CD4-positive, alpha-beta T cell treated with Interleukin-17A for 4 hours (primary cell): ENCODE measurements around the gene SLC26A1.
"Not testable (repeated sequence)": the region's sequence is repeated elsewhere in the genome, so short reads cannot be mapped to it uniquely, and the experiment has no call there.

Source experiments
- DNase-seq: peaks from one replicate; pipeline ENCODE4 v3.0.0-alpha.2; 2020; ENCODE audit warnings: mixed read lengths

SLC26A1 gene

DNA sequence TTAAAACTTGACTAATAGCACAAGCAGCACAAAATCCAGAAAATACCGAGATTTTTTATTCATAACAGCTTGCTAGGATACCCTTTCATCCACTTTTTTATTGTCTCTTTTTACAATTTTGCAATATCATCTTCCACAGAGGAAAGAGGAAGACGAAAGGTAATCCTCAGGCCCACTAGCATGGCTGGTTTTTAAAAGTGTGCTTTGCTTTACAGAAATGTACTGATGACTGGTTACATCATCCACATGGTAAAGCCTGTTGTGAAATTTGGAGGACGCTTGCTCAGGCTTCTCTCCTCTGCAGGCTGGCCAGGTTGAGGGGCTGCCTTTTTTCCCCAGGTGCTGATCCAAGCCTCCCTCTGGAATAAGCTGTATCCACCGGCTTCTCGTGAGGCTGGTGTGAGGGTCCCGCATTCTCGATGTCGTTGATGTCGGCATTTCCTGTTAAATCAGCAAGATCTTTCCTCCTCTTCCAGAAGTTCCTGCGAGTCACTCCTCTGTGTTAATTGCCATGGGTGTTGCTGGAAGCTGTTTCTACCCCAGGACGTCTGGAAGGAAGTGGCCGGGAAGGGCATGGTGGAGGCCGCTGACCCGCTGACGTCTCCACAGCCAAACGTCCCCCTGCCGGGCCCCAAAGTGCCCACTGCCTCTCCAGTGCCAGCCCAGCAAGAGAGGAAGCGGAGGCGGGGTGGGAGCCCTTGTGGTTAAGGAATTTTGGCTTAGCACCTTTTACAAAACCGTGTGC, 14.1 kb downstream of the SLC26A1 start:
- DNase-seq: no peak

DNA sequence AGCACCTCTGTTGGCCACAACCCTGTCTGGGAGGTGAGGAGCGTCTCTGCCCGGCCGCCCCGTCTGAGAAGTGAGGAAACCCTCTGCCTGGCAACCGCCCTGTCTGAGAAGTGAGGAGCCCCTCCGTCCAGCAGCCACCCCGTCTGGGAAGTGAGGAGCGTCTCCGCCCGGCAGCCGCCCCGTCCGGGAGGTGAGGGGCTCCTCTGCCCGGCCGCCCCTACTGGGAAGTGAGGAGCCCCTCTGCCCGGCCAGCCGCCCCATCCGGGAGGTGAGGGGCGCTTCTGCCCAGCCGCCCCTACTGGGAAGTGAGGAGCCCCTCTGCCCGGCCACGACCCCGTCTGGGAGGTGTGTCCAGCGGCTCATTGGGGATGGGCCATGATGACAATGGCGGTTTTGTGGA, 17.2 kb downstream of the SLC26A1 start:
- DNase-seq: not testable (repeated sequence)

DNA sequence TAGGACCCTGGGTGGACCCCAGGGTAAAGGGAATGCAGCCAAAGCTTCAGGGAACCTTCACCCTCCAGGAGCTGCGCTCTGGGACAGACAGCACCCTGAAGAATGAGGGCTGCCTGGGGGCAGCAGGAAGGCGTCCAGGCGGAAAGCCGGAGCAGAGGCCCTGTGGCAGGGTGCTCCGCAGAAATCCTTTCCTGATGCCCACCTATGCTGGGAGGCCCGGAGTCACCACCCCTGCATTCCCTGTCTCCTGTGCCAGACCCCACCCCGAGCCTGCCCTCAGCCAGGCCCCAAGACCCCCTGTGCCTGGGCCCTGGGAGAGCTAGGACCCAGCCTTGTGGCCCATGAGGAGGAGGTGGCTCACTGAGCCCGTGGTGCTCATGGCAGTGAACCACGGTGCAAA, 18.5 kb downstream of the SLC26A1 start:
- DNase-seq: no peak

DNA sequence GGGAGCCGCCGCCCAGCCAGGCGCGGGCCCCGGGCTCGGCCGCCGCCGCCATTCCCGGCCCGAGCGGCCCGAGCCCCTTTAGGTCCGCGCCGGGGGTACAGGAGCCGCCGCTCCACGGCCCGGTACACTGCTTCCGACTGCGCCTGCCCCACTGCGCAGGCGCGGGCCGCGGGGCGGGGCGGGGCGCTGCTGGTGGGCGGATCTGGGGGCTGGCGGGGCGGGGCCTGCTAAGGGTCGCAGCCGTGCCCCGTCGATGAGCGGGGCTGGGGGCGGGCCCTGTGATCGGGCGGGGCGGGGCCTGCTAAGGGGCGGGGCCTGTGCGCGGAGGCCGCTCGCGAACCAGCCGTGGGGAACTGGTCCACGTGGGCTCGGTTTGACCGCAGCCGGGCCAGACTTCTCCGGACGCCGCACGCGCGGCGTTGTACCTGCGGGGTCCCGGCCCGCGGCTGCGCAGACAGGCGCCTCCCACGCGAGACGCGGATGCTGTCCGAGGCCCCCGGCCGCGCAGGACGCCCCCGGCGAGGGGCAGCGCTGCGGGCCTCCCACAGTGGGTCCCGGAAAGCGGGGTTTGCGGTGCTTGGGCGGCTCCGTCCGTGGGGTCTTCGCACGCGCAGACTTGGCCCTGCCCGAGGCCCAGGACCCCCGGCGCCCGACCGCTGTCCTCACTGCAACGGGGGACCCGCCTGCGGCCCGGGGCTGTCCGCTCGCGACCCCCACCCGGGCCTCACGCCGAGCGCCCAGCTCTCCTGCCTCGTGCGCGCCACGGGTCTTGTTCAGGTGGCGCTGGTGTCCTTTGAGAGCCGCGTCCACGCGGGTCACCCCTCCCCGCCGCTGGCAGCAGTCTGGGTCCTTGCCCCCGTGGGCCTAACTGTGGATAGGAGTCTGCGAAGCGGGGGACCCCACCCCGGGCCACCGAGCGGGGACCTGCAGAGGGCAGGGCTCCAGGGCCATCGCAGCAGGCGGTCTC, 19.5 kb downstream of the SLC26A1 start, which contains the start of gene DGKQ:
Gene DGKQ (minus strand): TSS at position 139 of the 967 bp plus-strand sequence. CDS start 87 bp downstream, at position 52.
- DNase-seq: peak; percentile 92

DNA sequence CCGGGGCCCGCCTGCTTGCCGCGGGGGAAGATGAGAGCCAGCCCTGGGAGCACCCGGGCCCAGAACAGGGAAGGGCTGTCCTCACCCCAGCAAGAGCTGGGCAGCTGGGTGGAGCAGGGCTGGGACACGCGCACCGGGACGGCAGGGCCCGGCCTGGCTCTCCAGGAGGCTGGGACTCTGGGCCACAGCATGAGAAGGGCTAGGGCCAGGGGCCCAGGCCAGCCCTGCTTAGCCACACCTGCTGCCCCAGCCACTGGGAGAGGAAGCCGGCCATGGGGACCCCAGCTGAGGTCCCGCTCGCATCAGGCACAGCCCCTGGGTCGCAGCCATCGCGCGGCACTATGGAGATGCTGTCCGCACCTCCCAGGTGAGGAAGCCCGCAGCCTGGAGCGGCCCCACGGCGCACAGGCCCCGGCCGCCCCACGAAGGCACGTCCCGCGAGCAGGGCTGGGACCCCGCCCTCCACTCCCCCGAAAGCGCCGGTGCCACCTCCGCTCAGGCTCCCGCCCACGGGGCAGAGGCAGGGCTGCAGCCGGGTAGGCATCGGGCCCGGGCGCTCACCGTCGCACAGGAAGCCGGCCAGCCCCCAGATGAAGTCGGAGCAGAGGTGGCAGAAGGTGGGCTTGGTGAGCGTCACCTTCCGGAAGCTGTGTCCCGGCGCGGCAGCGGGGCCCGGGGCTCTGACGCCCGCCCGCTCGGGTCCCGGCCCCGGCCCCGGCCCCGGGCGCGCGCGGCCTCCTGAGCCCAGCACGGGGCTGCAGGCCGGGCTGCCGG, 20.4 kb downstream of the SLC26A1 start:
- peak; percentile 71 for DNase-seq

DNA sequence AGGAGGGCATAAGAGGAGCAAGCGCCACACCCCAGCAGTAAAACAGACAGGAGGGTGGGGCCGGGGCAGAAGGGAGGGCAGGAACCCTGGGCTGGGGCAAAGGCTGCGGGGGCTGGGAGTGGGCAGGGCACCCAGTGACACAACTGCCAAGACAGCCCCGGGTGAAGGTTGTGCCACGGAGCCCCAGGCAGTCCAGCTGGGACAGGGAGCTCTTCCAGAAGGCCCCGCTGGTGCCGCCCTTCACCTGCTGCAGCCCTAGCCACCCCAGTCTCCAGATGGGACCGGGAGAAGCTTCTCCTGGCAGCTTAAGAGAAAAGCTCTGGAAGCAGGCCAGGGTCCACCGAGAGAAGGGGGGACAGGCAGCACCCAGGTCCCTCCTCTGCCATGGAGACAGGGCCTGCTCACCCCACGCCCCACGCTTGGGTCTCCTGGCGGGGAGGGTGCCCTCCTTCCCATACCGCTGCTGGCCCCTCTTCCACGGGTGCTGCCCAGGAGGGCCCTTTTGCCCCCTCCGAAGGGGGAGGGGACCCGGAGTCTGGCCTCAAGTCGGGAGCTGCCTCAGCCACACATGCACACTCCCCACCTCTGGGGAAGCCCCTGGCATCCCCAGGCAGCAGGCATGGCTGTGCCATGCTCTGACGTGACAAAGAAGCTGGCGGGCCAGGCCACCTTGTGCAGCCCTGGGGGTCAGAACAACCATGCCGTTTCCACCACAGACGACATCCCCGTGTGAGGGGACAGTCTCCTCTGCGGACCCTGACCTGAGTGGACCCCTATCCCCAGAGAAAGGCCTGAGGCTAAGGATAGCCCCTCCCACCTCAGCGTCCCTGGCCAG, 21.3 kb downstream of the SLC26A1 start:
- no peak for DNase-seq

DNA sequence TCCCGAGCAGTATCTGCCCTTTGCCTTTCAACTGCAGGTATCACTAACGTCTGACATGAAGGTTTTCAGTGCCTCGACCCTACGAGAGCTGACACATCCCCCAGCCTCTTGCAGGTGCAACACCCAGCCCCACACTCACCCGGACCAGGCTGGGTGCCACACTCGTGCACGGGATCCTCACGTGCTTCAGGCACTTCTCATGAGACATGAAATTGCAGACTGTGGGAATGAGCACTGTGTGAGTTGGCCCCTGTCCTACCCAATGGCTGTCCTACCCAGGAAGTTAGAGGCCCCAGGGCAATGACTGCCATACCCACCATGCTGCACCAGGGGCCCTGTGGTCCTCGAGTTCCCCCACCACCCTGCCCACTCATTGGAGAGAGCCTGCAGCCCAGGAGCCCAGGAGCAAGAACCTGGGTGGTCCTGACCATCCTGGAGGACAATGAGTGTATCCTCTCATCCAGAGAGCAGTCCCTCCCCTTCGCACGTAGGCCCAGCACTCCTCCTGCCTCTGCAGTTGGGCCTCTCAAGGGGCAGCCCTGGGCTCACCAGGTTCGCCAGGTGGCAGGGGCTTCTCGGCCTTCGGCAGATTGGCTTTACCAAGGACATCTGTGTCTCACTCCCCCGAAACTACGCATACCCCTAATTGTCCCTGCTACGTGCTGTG, 22.2 kb downstream of the SLC26A1 start:
- no peak for DNase-seq

DNA sequence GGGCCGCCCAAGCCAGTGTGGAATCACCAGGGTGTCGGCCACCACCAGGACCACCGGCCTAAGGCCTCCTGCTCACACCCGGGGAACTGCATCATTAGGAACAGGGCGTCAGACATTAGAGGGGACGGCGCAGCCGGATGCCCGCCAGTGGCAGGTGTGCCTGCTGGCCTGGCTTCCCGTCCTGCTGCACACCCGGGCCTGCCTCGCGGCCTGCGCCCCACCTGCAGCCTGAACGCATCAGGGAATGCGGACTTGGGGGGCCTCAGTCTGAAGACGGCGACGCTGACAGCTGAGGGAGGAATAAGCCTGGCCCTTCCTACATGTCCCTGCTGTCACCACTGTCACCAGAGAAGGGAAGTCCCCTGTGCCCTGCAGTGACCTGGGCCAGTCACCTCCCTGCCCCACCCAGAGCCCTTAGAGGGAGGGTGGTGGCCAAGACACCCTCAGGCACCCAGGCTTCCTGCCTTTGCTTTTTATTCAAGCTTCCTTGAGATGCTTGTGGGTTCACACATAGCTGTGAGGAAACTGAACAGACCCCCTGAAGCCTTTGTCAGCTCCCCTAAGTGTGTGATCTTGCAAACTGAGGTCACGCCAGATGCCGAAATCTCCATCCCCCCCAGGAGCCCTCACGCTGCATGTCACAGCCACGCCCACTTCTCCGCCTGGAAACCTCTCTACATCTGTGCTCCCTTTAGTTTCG, 23.0 kb downstream of the SLC26A1 start:
- no peak for DNase-seq

DNA sequence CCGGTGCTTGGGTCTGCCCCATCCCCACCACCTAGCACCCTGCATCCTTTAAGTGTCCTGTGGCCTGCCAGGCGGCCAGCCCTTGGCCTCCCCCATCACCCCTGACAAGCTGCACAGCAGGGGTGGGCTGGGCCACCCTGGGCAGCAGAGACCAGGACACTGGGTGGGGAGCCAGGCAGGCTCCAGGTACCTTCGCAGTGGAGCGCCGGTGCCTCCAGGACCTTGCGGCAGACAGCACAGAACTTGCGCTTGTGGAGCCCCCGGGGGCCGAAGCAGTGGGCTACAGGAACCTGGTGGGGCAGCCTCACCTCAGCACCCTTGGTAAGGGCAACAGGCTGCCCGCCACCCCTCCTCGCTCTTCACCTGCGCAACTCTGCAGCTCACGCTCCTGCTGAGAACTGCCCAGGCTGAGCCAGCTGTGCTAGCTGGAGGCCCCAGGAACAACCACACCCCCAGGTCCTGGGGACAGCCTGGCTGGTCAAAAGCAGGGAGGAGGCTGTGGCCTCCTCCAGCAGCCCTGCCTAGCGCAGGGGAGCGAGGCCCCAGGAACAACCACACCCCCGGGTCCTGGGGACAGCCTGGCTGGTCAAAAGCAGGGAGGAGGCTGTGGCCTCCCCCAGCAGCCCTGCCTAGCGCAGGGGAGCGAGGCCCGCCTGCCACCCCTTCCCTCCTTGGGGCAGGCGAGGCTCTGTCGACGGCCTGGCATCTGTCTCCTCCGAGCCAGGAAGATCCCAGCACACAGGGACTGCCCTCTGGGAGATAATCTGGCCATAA, 24.4 kb downstream of the SLC26A1 start:
- DNase-seq: no peak

DNA sequence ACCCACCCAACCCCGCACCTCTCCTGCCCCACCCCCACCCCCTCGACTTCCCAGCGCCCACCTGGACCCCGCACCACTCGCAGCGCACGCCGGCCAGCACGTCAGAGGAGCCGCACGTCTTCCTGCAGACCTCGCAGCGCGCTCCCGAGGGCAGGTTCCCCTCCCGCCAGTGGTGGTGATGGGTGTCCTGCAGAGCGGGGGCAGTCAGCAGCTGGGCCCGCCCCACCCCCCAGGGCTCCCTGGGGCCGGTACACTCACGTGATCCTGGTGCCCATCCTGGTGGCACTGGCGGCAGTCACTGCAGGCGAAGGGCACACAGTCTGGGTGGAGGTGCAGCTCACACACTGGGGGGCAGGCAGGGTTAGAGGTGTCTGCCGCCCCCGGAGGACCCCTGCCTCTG, 25.0 kb downstream of the SLC26A1 start:
- no peak for DNase-seq

DNA sequence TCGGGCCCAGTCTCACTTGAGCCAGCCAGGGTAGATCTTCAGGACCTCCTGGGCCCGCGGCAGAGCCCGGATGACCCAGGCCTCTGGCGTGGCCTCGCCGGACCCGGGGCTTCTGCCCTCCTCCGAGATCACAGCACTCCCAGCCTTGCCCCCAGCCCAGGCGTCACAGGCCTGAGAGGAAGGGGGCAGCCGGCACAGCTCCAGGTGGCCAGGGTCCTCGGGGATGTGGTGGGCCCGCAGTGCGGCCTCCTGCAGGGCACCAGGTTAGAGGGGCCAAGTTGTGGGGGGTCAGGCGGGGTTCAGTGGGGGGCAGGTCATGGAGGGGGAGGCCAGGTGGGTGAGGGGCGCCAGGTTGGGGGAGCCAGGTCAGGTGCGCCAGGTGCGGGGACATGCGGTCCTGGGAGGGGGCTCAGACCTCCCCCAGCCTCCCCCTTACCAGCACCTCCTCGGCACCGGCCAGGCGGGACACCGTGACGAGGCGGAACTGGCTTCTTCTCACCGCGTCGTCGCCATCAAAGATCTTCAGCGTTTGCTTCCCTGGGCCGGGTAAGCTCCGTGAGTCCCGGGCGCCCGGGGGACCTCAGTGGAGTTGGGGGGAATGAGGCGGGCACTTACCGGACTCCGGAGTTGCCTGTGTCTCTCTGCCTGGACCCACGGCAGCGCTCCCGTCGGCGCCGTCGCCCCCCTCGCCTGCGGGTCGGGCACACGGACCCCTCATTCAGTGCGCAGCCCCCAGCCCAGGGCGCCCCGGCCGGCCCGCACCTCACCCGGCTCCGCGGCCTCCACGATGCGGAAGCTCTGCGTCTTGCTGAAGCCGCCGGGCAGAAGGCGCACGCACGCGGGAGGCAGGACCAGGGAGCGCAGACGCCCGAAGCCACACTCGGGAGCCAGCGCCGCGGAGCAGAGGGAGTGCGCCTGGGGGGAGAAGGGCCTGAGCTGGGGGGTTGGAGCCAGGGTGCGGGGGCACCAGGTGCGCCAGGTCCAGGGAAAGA, 25.8 kb downstream of the SLC26A1 start:
- no peak for DNase-seq

DNA sequence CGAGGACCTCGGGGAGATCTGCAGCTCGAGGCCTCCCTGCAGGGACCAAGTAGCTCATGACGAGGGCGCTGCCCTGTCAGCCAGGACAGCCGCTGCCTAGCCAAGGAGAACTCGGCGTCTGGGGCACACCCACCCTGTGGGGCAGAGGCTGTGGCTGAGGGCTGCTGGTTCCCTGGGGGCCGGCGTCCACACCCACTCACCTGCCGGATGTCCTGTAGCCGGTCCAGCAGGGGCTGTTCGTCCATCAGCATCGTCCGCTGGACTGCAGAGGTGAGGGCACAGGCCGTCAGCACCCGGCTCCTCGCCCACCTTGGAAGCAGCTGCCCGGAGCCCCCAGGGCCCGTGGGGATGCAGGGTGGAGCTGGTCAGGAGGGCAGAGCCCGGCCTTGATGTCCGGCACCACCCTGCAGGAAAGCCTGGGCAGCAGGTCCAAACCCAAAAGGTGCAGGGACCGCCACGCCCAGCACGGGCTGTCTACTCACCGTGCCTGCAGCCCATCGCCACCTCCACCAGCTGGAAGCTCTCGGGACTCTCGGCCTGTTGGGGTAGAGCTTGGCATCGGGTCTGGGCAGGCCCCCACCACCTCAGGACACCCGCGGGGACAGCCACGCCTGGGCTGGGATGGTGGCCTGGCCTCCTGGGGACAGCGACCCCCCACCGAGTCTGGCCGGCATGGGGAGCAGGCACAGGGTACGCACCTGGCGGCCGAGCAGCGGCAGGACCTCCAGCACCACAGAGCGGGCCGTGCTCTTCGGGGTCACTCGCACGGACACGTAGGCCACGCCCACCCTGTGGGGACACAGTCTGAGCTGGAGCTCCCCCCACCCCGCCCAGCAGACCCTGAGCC, 26.7 kb downstream of the SLC26A1 start:
- DNase-seq: no peak

DNA sequence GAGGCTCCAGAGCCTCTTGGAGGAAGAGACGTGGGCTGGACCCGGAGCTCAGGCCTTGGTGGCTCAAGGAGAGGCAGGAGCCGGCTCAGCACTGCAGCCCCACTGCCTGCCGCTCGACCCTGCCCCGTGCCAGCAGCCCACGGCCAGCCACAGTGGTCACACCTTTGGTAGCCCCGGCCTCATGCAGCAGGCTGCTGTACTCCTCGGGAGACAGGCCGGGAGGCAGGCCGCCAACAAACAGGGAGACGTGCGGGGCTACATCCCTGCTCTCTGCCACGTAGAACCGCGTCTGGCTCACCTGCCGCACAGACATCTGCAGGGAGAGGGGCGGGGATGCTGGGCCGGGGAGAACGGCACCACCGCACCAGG, 27.5 kb downstream of the SLC26A1 start:
- DNase-seq: no peak

DNA sequence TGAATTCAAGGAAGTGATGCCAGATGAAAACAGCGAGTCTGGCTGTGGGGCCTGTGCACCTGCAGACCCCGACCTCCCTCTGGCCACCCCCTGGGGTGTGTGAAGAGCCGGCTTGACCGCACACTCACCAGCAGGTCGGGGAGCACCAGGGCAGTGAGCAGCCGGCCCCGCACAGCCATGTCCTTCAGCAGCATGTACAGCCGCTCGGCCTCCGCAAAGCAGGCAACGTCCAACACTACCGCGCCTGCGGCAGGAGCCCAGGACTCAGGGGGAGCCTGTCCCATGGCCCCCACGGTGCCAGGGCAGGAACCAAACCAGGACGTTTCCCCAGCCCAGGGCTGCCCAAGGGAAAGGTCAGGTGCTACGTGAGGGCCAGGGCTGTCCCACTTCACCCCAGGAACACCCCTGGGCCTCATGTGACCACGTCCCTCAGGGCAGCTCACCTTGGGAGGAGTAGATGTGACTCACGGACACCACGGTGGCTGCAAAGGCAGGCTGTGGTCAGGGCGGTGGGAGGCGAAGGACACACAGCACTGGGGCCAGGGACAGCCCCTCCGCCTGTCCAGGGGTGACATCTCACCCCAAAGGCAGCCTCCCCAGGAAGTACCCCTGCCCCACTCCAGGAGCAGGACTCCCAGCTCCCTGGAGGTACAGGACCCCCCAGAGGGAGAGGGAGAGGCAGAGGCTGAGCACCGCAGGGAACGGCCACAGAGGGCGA, 28.0 kb downstream of the SLC26A1 start:
- no peak for DNase-seq

DNA sequence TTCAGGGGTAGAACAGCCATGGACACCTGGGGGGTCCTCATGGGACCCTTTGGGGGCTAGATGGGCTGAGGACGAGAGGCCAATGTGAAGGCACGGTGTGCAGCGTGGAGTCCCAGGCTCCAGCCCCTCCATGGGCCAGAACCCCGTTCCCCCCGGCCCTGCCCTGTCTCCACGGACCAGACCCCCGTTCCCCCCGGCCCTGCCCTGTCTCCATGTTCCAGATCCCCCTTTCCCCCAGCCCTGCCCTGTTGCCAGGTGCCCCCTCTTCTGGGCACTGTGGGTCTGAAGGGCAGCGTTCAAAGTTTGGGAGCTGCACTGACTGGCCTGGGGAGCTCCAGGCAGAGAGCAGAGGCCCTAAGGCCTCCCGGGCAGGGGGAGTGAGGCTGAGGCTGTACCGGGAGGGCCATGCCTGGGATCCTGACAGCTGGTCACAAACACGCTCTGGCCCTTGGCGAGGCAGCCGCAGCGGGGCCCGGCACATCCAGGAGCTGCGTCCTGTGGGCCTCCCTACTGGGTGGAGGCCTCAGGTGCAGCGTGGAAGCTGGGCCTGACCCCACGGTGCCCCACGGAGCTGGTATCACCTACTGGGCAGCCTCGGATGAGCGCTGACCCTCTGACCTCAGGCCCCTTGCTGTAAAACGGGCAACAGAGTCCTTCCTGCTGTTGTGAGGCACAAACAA, 28.7 kb downstream of the SLC26A1 start:
- no peak for DNase-seq
